T47D (cell line): ENCODE measurements around the gene GBX1.

Experiments
- DNase-seq, 2 experiments: peaks; one replicate each; pipeline versions ENCODE4 v3.0.0 to v3.0.0-alpha.2; 2011 to 2012; ENCODE audit warnings: low read depth in 1 of 2, low spot score in 1 of 2
- JUND ChIP-seq: IDR thresholded peaks from 2 replicates; pipeline ENCODE4 v1.6.1; 2012; ENCODE audit warnings: low read depth
- in situ Hi-C: cut with HindIII; loops from 2 replicates; pipeline ENCODE4 v1.10.0; 2016; ENCODE audit warnings: low sequenced_read_pairs, low pct_unique_long_range_greater_than_20kb

Gene GBX1

DNA sequence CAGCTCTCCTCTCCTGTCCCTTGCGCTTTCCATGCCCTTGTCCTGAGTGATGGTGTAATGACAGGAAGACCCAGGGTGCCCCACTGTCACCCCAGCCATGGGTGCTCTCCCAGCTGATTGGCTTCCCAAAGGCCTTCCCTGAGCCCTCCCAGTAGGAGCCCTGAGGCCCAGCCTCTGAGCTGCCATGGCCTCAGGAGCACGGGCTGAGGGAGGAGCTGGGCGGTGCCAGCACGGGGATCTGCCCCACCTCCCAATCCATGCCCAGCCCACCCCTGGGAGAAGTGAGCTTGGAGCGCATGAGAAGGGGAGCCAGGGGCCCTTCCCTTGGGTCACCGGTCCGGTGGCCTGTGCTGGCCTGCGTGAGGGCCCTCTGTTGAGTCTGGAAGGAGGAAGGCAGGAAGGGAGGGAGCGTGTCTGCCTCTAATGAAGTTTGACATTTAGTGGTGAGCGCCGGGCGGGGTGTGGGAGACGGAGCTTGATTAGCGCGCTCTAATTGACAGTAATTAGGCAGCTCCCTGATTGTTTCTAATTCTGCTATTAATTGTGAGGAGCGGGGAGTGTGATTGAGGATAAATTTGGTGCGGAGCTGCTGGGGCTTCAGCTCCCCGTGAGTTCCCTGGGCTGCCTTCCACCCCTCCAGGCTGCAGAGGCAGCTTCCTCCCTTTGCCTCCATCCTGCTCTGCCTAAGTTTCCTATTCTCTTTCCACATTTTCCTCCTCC is 28.3 kb downstream of the GBX1 start:
- in situ Hi-C loops, result no loop called here
- DNase-seq, result no peak
- no peak for TF ChIP-seq JUND

DNA sequence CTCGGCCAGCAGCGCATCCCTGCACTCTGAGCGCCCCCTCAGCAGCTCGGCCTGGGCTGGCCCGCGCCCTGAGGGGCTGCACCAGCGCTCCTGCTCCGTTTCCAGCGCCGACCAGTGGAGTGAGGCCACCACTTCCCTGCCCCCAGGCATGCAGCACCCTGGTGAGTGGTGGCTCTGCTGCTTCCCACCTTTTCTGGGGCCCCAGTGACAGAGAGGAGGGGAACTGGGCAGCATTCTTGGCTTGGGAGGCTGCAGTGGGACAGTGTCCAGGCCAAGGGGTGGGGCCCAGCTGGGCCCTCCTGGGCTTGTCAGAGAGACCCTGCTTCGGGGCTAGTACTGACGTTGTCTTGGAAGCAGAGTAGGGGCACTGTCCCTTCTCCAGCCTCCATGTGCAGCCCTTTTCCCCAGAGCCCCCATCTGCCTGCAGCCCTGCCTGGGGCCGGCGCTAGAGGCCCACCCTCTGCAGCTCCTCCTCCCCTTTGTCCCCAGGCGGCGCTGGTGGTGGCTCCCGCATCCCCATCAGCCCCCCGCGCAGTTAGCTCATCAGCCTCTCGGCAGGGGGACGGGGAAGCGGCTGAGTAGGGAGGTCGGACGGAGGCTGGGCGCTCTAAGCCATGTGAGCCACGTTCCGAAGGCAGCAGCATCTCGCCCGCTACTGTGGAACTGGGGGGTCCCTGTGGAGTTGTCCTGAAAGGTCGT is 29.2 kb downstream of the GBX1 start:
- no peak for DNase-seq
- in situ Hi-C loops, result no loop called here
- TF ChIP-seq JUND, result no peak

DNA sequence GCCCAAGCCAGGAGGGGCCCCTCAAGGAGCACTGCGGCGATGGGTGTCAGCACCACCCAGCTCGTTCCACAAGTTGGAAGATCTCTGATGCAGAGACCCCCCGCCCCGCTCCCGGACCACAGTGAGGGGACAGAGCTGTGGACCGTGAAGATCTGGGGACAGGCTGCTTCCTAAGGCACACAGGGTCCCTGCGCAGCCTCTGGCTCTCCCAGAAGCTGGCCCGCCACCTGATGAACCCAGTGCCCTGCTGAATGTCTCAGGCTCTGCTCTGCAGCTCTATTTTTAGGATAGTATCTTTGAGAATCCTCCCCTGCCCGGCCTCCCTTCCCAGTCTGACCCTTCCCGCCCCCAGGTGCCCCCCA is 29.7 kb downstream of the GBX1 start:
- in situ Hi-C loops, result no loop called here
- TF ChIP-seq JUND, result no peak
- DNase-seq, result no peak

DNA sequence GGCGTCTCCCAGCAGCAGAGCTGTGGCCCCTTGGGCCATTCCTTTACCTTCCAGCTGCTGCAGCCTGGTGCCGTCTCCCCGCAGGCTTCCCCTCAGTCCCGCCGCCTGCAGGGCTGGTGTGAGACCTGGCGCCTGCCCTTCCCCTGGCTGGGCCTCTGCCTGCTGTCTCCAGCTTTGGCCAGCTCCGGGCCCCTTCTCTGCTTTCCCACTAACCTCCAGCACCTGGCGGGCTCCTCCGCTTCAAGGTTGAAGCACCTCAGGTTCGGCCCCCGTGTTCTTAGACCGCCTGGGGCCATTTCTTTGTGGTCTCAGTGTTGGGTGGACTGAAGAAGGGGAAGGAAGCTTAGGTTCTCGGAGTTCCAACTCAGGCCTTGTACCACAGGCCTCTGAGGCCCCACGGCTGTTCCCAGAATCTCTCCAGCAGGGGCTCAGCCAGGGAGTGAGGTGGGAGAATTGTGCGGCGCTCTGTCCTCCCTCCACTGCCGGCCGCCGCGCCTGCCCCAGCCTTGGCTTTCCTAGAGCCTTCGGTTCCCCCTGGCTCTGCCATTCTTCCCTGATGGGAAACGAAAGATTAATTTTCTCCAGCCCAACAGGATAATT is 30.3 kb downstream of the GBX1 start:
- no peak for DNase-seq
- no peak for TF ChIP-seq JUND
- in situ Hi-C loops, result no loop called here

DNA sequence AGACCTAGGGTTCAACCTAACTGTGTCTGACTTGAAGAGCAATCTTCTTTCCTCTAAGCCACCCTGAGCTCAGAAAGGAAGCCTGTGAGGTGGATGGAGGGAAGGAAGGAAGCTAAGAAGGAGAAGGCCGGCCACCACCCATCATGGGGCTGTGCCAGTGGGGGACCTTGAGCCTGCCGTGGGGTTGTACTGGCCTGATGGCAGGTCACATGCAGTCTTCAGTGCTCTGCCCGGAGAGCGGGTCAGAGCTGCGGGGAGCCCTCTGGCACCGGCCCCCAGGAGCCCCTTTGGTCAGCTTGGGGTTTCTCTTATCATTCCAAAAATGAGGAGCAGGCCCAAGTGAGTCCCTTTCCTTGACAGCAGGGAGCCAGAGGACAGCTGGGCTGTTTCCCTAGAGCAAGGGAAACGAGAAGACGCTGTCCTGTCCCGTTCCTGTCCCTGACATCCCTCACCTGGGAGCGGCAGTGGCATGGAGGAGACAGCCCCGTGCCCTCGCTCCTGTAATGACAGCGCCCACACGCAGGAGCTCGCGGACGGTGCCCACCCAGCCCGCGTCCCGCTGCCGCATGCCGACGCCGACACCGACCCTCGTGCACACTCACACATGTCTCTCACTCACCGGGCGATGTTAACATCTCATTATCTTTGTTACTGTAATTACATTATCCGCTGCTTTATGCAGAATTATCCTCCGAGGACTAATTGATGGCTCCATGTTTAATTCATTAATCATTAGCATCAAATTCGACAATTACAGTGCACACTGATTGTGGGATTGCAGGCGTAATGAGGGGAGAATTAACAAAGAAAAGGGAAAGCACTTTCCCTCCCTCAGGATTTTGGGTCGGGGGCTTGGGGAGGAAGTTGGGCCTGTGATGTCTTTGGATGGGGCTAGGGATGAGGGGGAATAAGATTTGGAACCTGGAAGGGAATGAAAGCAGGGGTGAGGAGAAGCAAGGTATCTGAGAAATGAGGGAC is 31.3 kb downstream of the GBX1 start:
- DNase-seq, result no peak
- TF ChIP-seq JUND, result no peak
- in situ Hi-C loops, result no loop called here

DNA sequence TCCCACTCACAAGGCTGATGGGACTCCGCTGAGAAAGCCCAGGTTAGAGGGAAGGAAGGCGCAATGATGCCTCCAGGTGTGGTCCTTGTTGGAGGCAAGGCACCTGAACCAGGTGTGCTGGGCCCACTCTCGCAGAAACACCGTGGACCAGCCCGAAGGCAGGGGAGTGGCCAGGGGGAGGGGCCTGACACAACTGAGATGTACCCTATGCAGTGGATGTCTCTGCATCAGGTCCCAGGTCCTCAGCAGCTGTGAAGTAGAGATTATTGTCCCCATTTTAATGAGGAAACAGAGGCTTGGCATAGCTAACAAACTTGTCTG is 32.0 kb downstream of the GBX1 start:
- in situ Hi-C loops, result no loop called here
- no peak for DNase-seq
- TF ChIP-seq JUND, result no peak

DNA sequence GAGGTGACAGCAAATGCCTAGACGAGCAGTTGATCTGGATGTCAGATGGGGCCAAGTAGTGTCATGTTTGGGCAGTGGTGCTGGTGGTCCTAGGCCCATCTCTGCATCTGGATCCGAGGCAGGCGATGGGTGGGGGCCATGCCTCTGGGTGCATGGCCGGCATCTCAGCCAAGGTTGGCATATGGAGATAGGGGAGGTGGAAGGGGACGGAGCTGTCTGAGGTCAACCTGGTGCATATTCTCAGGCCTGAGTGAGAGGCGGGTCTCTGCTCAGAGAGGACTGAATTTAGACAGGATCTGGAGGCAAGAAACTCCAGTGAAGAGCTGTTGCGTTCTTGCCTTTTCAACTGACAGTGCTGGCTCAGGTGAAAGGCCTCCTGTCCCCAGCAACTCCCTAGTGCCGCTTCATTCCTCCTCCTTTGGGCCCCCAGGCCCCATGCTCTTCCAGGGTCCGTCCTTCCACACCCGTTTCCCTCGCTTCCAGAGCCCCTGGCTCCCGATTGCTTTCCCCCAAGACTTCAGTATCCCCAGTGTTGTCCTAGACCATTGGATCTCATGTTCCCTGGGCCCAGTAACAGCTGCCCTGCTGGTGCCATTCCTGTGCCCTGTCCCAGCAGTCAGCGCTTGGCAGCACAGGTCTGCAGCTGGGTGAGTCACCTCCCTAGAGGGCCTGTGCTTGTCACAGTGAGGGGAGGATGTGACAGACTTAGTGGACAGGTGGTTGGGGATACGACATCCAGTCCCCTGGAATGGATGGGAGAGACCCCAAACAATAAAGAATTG is 32.6 kb downstream of the GBX1 start:
- in situ Hi-C loops, result no loop called here
- TF ChIP-seq JUND, result no peak
- DNase-seq, result no peak

DNA sequence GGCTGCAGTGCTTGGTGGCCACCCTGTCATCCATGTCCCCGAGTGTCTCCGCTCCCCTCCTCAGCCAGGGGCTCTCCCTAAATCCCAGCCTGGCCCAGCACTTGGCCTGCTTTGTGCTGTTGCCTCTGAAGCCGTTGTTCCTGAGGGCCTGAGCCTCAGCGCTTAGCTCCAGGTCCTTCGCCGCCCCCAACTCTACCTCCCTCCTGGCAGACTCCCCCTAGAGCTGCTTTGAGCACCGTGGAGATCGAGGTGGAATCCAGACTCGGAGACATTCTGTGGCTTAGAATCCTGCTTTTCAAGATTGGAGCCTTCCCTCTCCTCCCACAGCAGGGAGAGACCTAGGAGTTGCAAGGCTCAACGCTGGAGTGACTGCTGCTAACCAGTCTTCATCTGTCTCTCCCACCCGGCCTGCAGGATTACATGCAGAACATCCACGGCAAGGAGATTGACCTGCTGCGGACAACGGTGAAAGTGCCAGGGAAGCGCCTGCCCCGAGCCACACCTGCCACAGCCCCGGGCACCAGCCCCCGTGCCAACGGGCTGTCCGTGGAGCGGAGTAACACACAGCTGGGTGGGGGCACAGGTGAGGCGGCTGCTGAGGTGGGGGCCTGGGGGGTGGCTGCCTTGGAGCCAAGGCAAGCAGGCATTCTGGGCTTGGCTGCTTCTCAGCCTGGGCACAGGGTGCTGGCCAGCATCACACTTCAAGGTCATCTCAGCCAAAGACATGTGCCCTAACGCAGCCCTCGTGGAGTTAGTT is 33.3 kb downstream of the GBX1 start:
- TF ChIP-seq JUND, result no peak
- in situ Hi-C loops, result no loop called here
- no peak for DNase-seq

DNA sequence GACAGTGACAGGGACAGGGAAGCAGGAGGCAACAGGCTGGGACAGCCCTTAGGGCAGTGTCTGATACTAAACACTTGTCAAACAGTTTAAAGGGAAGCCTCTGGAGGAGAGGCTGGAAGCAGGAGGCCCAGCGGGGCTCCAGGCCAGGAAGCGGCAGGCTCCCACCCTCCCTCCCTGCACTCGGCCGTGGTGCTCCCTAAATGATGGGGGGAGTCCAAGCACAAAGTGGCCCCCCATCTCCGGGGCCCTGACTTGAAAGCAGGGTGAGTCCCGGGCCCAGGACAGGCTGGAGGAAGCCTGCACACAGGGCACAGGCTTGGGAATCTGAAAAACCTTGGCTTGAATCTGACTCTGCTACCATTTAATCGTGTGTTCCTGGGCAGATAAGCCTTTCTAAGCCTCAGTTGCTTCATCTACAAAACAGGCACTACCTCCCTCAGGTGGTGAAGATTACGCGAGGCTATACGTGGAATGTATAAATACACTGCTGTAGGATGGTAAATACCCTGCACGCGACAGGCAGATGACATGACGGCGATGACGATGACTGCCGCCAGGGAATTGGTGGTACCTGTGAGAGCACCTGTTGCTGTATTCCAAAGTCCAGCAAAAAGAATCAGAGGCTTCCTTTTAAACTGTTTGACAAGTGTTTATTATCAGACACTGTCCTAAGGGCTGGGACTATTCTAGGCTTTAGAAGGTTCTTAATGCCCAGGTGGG is 34.1 kb downstream of the GBX1 start:
- no peak for TF ChIP-seq JUND
- in situ Hi-C loops, result no loop called here
- DNase-seq, result no peak

DNA sequence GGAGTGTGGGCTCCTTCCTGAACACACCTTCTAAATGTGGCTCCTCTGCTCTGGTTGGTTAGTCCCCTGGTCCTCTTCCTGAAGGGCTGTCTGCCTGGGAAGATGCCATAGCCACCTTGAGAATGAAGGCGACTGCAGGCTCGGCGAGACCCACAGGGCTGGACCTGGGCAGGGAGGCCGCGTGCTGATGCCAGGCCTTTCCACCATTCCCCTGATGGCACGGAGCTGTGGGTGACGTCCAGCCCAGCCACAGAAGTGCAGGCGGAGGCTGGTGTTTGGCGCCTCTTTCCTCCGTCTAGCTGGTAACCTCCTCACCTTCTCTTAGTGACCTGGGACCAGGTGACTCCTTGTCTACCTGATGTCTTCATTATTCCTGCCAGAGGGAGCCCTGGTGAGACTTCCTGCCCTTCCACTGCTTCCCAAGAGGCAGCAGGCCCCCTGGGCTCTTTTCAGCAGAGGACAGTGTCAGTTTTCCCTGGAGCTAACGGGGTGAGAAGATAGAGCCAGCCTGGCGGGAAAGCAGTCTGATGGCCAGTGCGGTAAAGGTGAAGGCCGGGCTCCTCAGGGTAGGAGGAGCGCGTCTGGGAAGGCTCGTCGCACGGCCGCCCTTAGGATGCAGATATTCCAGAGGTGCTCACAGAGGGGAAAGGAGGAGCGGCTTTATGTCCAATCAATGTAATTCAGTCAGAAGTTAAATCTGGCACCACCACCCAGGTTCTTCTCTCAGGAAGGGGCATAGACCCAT is 34.9 kb downstream of the GBX1 start:
- TF ChIP-seq JUND, result no peak
- no peak for DNase-seq
- in situ Hi-C loops, result no loop called here
